DMS153 treated with DMSO at 0.1 percent for 48 hours (cell line): ENCODE data around the gene VWA3B.
"Not testable (repeated sequence)": the region's sequence is repeated elsewhere in the genome, so short reads cannot be mapped to it uniquely, and the experiment has no call there.

Source experiments
- DNase-seq: peaks from one replicate; lab custom pipeline; 2025; ENCODE audit not compliant: unreplicated experiment; lab: John Stamatoyannopoulos, UW

VWA3B gene

GRCh38 chr2:98241592-98241991 lies 154.6 kb downstream of the VWA3B start:
- DNase-seq: no peak

GRCh38 chr2:98242003-98242402 lies 155.0 kb downstream of the VWA3B start:
- no peak for DNase-seq

GRCh38 chr2:98245491-98245890 lies 158.5 kb downstream of the VWA3B start:
- no peak for DNase-seq

GRCh38 chr2:98247383-98247782 lies 160.4 kb downstream of the VWA3B start:
- no peak for DNase-seq

- no peak for DNase-seq
Measured at GRCh38 chr2:98252038-98252773, 165.2 kb downstream of the VWA3B start.

DNA sequence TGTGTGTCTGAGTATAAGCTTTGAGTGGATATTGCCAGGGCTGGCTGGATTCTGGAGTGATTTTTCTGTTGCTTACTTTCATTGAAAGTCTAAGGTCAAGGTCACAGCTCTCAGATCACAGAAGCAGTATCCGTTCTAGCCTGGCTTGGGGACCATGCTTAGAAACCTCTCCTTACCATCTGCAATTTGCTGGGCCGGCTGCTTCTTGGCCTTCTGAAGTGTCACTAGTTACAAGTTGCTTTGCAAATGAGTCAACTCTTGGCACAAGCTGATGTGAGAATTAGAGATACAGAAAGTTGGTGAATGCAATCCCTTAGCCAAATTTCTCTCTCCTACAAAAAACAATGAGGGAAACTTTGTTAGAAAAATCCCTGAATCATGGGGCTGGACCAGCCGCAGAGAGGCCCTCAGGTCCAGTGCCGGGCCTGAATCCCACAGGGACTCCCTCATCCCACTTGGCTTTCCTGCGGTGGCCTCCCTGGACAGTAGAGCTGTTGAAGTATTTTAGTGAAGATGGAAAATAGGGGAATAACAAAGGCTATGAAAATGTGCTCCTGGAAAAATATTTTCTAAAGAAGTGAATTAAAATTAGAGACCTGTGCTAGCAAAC lies 166.6 kb downstream of the VWA3B start:
- DNase-seq: no peak

GRCh38 chr2:98254504-98255059 lies 167.6 kb downstream of the VWA3B start:
- DNase-seq: no peak

GRCh38 chr2:98258906-98259305 lies 171.9 kb downstream of the VWA3B start:
- no peak for DNase-seq

DNA sequence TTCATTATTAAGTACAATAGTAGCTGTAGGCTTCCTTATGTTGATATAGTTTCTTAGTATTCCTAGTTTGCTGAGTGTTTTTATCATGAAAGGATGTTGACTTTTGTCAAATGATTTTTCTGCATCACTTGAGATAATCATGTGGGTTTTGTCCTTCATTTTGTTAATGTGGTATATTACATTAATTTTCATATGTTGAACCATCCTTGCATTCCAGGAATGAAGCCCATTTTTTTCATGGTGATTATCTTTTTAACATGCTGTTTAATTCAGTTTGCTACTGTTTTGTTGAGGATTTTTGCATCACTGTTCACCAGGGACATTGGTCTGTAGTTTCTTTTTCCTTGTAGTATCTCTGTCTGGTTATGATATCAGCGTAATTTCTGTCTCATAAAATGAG lies 176.4 kb downstream of the VWA3B start:
- no peak for DNase-seq

GRCh38 chr2:98268225-98268624 lies 181.3 kb downstream of the VWA3B start:
- not testable (repeated sequence) for DNase-seq

DNA sequence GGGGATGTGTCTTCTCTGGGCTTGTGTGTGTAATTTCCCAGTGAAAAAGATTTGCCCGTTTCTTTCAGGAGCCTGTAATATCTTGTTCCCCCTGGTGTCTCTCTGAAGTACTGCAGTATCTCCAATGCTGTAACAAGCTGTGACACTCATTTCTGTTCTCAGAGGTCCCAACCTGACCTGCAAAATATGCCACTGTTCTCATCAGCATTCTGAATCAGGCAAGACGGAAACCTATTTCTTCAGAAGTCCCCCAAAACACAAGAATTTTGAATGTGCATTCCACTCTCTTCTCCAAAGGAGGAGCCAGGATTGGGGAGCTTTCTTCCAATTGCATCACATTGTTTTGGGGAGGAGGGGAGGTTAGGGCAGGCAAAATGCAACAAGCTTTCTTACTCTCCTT lies 182.3 kb downstream of the VWA3B start:
- peak; percentile 40 for DNase-seq

GRCh38 chr2:98269830-98270229 lies 182.9 kb downstream of the VWA3B start:
- no peak for DNase-seq

- no peak for DNase-seq
Measured at GRCh38 chr2:98277162-98277859, 190.3 kb downstream of the VWA3B start.

GRCh38 chr2:98278074-98278473 lies 191.1 kb downstream of the VWA3B start:
- DNase-seq: no peak

DNA sequence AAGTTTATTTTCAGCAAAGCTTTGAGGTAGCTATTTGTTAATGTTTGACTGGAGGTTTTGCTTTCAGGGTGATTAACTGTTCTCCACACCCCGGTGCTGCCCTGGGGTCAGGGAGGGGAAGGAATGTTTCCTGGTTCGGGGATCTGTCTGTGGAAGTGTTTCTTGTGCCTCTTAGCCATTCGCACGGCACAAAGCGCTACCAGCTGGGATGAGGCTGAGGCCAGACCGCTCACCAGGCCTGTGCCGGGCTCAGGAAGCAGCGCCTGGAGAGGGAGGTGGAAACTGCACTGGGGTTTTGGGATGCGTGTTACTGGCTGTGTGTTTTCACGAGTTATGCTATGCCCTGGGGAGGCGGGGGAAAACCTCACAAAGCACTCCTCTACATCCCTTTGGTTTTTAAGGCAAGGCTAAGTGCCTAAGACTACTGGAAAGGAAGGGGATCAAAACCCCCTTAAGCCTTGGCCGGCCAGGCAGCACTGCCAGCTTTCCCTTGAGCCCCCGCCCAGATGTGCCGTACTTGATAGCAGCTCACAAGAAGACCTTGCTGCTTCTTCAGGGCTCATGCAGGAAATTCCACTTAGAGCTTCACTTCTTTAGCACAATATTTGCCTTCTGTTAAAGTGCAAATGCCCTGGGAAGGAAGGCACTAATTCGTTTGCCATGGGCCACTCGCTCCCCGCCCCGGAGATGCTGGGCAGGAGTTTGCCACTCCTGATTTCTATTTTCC lies 193.6 kb downstream of the VWA3B start:
- DNase-seq: no peak

- DNase-seq: no peak
Measured at GRCh38 chr2:98281607-98282006, 194.6 kb downstream of the VWA3B start.

DNA sequence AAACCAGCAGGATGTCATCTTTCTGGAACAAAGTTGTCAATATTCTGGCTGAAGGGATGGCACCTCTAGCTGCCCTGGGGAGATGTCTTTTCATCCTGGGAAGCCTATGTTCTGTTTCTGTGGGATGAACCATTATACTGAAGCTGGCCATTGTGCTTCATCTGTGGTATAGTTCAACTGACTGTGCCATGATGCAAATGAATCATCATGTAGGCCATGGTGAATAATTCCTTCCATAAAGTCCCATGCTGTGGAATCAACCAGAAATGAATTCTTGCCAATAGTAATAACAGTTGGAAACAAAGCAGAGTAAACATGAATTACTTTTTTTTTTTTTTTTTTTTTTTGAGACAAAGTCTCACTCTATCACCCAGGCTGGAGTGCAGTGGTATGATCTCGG lies 195.1 kb downstream of the VWA3B start:
- DNase-seq: no peak

DNA sequence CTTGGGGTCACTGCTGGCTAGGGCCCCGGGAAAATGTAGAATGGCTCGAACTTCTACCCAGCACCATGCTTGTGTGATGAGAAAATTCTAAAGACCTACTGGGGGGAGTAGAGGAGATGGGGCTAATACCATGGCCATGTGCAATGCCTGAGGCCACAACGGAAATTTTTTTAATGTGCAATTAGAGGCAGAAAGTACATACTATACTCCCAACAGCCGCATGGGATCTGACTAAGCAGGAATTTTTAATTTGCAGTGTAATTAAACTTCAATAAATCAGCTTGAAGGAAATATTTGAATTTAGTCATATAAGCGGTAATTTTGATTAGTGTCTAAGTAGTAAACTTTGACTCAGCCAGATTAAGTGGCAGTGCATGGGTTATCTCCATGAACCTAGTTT lies 206.1 kb downstream of the VWA3B start:
- no peak for DNase-seq

DNA sequence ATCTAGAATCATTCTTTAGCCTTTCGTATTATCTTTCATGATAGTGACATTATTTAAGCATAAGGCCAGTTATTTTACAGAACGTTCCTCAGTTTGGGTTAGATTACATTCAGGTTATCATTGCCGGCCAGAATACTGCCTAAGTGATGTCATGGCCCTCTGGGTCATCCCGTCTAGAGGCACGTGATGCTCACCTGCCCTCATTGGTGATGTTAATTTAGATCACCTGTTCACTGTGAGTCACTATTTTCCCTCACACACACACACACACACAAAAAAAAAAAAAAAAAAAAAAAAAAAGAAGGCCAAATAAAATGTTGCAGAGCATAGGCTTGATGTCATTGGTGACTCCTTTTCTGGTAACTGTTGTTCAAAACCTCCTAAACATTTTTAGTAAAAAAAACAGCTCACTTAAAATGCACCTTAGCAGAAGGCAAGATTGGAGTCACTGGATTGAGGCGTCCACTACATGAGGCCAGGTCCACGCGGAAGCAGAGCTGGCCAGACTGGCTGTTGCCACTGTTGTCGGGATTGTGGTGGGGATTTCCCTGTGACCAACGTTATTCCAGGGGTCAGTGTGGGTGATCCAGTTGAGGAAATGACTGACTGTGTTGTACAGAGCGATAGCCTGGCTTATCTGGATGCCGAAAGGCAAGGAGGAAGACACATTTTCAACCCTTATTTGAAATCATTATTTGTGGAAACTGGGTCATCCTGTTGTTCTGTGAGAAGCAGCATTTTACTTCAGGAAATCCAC lies 207.1 kb downstream of the VWA3B start:
- DNase-seq: no peak

DNA sequence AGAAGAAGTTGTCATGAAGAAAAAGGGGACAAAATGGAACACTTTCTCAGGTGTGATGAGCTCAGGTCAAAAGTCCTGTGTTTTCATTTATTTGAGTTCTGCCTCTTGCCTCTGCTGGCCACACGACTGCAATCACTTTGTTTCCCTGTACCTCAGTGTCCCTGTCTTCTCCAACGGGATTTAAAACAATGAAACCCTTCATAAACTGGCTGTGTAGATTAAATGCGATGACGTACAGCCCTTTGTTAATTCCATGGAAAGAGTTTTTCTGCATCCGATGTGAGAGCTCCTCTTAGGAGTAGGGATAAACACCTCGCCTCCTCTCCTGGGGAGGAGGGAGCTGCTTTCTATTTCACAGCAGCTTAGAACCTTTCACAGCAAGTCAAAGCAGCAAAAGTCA lies 207.7 kb downstream of the VWA3B start:
- DNase-seq: no peak

DNA sequence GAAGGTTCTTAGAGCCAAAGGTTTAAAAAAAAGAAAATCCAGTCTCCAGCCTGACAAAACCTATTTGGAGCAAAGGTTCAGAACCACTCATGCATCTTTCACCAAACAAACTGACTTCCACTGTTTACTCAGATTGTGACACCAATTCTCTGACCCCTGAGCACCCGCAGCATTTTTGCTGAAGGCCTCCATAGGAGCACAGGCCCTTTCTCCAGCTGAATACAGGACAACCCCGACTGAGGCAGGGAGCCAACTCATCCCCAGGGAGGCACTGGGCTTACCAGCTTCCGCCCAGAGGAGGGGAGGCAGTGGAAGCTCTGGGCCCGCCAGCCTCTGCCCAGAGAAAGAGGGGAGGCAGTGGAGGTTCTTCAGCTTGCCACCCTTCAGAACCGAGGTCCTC lies 208.3 kb downstream of the VWA3B start:
- DNase-seq: no peak
